G401 (cell line): ENCODE data around the gene EFR3B. TPM values are rescaled to one million over a fixed set of nuclear protein-coding genes. Genes with fewer than 3 reads are reported as not detected.
A peak's percentile ranks its signal among the peaks of the same experiment; 100 is the strongest.

Experiments used
- DNase-seq: peaks from one replicate; pipeline ENCODE4 v3.0.0-alpha.2; 2015; ENCODE audit warnings: low spot score
- in situ Hi-C: cut with HindIII; loops from 2 replicates; pipeline ENCODE4 v1.10.0; 2016; ENCODE audit warnings: low sequenced_read_pairs, mixed read lengths
- total RNA-seq: library from RNA; depleted of rRNA; stranded (reverse); fragments of >200 nt; shearing (Covaris generic); gene quantifications from 2 replicates; pipeline ENCODE4 v1.2.3, GENCODE V29; 2014

EFR3B gene
- total RNA-seq, 1 experiment from 2014 or later, result 0.37 TPM

GRCh38 chr2:25065768-25066167, 23.9 kb downstream of the EFR3B start:
- in situ Hi-C loops, result no loop called here

DNA sequence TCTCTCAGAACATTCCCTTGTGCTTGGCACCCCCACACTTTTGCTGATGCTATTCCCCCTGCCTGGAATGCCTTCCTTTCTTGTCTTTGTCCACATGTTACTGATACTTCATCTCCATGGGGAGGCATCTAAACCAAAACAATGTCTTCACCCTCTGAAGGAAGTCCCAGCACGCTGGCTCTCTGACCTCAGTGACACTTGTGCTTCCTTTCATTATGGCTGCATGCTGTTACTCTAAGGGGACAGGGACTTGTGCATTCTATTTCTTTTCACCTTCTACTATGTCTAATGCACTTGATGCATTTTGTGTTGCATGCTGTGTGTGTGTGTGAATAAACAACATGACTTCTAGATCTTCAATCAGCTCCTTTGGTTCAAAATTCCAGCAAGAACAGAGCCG, 24.6 kb downstream of the EFR3B start:
- in situ Hi-C loops, result no loop called here
- no peak for DNase-seq

More at GRCh38 chr2:25065768-25066167, 23.9 kb downstream of the EFR3B start:
- DNase-seq, result no peak

DNA sequence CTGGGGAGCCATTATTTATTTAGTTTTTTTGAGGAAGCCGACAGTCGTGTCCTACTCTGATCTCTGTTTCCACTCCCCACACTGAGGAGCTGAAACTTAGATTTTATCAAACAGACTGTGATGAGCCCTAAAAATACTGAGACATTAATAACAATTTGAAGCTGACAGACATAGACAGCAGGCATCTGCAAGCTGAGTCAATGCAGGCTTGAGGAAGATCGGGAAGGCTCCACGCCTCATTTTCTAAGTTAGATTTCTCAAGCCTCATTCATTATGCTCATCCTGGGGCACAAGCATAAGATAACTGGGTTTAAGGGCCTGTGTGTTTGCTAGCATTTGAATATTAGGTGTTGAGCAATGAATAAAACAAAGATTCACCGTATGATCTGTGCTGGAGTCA, 26.3 kb downstream of the EFR3B start:
- in situ Hi-C loops, result no loop called here
- no peak for DNase-seq

- DNase-seq, result peak; percentile 62
- in situ Hi-C loops, result no loop called here
Observed at GRCh38 chr2:25071966-25072365, 30.1 kb downstream of the EFR3B start.

DNA sequence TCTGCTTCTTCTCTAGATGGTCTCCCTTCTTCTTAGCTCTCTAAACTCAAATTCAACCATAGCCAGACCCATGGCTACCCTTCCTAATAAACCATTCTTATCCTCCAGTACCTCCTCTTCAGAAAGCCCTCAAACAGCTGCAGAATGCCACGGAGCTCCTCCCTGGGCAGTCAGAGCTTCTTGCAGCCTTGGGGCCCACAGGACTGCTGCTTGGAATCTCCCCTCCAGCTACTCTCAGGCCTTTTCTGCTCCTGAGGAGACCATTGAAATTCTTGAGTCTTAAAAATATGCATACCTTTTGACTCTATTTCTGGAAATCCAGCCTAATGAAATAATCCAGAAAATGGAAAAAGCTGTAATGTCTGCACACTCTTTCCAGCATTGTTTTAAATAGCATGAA, 30.7 kb downstream of the EFR3B start:
- DNase-seq, result no peak
- in situ Hi-C loops, result no loop called here

DNA sequence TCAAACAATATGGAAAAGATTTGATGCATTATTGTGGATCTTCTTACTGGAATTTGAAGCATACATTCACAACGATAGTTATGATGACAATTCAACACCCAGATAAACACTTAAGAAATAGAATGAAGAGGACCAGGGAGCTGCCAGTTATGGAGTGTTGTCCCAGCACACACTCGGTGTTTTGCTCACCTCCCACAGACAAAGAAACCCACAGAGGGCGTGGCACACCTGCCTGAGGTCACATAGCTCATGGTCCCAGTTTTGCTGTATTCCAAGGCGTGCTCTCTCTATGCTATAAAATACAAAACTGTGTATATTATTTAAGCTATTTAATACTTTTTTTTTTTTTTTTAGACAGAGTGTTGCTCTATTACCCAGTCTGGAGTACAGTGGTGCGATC, 31.1 kb downstream of the EFR3B start:
- in situ Hi-C loops, result no loop called here

DNA sequence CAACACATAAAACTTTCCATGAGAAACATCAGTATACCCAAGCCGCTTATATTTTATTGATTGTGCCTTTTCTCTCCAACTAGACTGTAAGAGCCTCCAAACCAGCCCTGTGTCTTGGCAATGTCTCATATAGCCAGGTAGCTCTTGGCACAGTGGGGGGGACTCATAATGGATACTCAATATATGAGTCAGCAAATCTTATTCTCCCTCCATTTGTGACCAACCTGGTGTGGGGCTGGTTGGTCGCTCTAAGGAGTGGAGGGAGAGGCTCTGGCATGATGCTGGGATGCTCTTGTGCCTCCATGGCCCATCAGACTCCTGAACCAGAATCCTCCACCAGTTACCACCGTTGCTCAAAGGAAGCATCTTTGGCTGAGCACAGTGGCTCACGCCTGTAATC, 32.0 kb downstream of the EFR3B start:
- DNase-seq, result no peak
- in situ Hi-C loops, result no loop called here

More for the DNA sequence above, 31.1 kb downstream of the EFR3B start:
- DNase-seq, result no peak

DNA sequence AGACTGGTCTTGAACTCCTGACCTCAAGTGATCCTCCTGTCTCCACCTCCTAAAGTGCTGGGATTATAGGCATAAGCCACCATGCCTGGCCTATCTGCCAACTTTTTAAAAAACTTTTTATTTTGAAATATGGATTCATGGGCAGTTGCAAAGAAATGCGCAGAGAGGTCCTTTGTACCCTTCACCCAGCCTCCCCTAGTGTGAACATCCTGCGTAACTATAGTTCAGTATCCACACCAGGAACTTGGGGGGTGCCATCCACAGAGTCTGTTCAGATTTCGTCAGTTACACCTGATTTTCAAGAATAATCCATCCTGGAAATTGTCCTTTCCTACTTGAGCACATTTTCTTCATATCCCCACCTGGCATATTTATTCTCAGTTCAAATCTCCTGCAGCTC, 33.0 kb downstream of the EFR3B start:
- in situ Hi-C loops, result no loop called here

GRCh38 chr2:25076749-25077148, 34.9 kb downstream of the EFR3B start:
- in situ Hi-C loops, result no loop called here
- no peak for DNase-seq

More for the DNA sequence above, 33.0 kb downstream of the EFR3B start:
- no peak for DNase-seq

DNA sequence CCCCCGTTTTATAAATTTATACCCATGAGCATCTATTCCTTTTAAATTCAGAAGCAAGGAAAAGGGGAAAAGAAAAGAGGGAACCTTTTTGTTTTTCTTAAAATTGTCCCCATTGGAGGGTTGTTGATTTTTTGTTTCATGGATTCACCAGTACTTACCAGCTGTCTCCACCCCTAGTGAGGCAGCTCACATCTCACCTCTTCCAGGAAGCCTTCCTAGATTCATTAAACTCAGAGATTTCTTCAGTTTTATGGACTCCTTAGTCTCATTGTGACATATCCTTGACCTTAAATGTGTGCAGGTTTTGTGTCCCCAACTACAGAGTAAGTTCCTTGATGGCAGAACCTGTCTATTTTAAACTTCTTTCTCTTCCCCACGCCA, 35.9 kb downstream of the EFR3B start:
- no peak for DNase-seq
- in situ Hi-C loops, result no loop called here

- DNase-seq, result peak; percentile 94
- in situ Hi-C loops, result no loop called here
Observed at GRCh38 chr2:25078170-25079049, 36.5 kb downstream of the EFR3B start.

- in situ Hi-C loops, result no loop called here
- DNase-seq, result no peak
Observed at GRCh38 chr2:25079050-25079635, 37.3 kb downstream of the EFR3B start.

DNA sequence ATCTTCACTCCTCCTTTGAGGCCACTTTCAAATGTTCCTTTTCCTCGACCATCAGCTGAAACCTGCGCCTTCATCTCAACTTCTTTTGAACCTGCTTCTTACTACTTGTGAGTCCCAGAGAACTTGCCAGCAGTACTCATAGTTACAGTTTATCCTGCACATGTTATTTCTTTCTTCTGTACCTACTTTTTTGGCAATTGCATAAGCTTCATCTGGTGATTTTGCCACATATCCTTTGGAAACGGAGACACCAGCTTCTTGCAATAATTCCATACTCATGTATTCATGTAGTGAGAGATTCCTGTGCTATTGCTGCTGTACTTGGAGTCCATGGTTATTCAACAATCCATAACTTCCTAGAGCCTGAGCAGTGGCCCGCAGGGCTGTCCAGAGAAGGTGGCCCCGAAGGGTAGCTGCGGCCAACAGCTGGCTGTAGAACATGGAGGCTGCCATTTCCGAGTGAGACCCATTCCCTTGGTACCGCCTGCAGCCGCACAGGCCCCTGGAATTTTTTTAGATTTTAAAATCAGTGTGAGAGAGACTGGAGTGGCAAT, 39.4 kb downstream of the EFR3B start:
- in situ Hi-C loops, result no loop called here

GRCh38 chr2:25082002-25082622, 40.2 kb downstream of the EFR3B start:
- no peak for DNase-seq
- in situ Hi-C loops, result no loop called here

More for the DNA sequence above, 39.4 kb downstream of the EFR3B start:
- no peak for DNase-seq

DNA sequence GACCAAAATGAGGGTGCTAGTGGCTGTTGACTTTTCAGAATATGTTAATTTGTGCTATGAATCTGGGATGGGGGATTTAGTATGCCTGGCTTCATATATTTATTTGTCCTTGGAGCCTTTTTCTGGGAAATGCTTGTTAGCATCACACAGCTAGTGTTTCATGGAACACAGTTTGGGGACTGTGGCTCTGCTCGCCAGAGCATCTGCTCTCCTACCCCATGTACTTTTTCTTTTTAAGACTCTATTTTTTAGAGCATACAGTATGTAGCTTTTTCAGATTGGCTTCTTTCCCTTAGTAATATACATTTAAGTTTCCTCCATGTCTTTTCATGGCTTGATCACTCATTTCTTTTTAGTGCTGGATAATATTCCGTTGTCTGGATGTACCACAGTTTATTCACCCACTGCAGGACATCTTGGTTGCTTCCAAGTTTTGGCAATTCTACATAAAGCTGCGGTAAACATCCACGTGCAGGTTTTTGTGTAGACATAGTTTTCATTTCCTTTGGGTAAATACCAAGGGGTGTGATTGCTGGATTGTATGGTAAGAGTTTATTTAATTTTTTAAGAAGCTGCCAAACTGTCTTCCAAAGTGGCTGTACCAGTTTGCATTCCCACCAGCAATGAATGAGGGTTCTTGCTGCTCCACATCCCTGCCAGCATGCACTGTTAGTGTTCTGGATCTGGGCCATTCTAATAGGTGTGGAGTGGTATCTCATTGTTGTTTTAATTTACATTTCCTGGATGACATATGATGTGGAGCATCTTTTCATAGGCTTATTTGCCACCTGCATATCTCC, 44.1 kb downstream of the EFR3B start:
- in situ Hi-C loops, result no loop called here

GRCh38 chr2:25088817-25089516, 47.1 kb downstream of the EFR3B start:
- in situ Hi-C loops, result no loop called here
- DNase-seq, result no peak

More for the DNA sequence above, 44.1 kb downstream of the EFR3B start:
- no peak for DNase-seq

GRCh38 chr2:25089605-25090315, 47.9 kb downstream of the EFR3B start:
- in situ Hi-C loops, result no loop called here
- DNase-seq, result no peak

DNA sequence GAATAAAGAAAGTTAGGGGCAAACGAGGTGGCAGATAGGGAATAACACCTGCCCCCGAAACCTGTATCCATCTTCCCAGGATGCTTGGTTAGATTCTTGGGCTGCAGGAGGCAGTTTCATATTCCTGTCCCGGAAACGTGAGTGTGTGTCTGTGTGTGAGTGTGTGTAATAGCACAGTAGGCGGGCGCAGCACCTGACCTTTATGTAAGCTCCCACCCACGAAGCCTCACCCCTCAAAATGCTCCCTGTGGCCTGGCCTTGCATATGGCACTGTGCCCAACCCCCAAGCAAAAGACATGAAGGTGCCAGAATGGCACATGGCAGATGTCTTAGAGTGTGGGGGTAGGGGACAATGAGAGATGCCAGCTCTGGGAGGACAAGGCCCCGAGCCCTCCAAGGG, 48.9 kb downstream of the EFR3B start:
- peak; percentile 47 for DNase-seq
- in situ Hi-C loops, result no loop called here
